SU-DHL-6 (cell line): Measurements from ENCODE around the gene HS3ST3A1.

ENCODE experiments used
- EZH2phosphoT487 ChIP-seq: fragments of 200-600 bp; sonication (generic), shearing (Covaris generic); conservative IDR thresholded peaks from 2 replicates; pipeline ENCODE4 v1.6.1; 2018; ENCODE audit warnings: mild to moderate bottlenecking, antibody characterized with exemption, low read length, moderate library complexity, mixed read lengths
- TF ChIP-seq, protein P1 (sequence below): fragments of 200-600 bp; sonication (generic); IDR thresholded peaks from one replicate; pipeline ENCODE4 v1.5.1; 2017; ENCODE audit warnings: antibody characterized with exemption, mild to moderate bottlenecking, low read length, moderate library complexity; ENCODE audit not compliant: insufficient read depth, poor library complexity, severe bottlenecking

- TF ChIP-seq, protein P1, sequence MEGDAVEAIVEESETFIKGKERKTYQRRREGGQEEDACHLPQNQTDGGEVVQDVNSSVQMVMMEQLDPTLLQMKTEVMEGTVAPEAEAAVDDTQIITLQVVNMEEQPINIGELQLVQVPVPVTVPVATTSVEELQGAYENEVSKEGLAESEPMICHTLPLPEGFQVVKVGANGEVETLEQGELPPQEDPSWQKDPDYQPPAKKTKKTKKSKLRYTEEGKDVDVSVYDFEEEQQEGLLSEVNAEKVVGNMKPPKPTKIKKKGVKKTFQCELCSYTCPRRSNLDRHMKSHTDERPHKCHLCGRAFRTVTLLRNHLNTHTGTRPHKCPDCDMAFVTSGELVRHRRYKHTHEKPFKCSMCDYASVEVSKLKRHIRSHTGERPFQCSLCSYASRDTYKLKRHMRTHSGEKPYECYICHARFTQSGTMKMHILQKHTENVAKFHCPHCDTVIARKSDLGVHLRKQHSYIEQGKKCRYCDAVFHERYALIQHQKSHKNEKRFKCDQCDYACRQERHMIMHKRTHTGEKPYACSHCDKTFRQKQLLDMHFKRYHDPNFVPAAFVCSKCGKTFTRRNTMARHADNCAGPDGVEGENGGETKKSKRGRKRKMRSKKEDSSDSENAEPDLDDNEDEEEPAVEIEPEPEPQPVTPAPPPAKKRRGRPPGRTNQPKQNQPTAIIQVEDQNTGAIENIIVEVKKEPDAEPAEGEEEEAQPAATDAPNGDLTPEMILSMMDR = no peak
- TF ChIP-seq EZH2phosphoT487 = no peak
Measured at GRCh38 chr17:13518261-13519000, 83.3 kb downstream of the HS3ST3A1 start.
